ENCODE results near the gene ACYP1.

The ACYP1 gene

DNA sequence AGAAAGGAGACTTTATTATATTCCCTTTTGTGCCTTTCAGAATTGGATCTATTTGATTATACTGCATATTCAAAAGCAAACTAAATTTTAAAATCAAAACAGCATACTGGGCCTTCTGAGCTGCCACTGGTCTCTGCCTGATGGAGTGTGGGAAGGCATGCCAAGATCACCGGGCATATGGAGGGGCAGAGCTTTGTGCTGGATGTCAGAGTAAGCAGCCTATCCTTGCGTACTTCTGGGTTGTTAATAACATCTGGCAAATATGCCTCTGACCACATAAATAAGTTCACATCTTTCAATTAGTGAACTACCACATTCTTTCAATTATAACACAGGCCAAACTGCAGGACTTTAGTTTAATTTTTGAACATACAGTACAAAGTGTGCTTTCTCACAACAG is 30.9 kb downstream of the ACYP1 start:
- DNase-seq: no peak

DNA sequence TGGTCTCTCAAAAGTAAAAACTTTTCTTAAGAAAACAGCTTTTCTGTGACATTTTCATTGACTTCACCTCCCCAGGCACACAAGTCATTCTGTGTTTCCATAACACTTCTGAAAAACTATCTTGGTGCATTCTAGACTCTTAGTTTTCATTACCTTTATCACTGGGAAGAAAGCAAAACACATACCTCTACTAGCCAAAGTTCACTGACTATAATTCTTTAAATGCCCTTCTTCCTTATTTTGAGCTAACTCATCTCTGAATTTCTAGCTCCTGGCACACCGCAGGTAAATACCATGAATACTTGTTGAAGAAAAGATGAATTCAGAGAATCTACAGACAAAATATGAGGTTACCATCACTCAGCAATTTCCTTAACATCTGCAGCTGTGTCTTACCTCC is 33.7 kb downstream of the ACYP1 start:
- DNase-seq: no peak

DNA sequence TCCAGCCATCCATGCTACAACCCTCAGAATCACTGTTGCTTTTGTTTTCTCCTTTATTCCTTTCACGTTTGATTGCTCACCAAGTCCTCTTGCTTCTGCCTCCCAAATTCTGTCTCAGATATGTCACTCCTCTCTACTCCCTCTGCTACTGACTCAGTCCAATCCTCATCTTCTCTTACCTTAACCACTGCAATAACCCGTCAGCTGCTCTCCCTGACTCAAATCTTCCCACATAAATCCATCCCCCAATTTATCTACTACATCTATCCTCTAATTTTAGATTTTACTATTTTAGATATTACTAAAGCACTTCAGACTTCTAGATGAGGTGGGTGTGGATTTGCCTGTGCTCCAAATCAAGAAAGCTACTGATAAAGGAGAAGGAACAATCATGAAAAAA is 37.9 kb downstream of the ACYP1 start:
- DNase-seq: no peak

DNA sequence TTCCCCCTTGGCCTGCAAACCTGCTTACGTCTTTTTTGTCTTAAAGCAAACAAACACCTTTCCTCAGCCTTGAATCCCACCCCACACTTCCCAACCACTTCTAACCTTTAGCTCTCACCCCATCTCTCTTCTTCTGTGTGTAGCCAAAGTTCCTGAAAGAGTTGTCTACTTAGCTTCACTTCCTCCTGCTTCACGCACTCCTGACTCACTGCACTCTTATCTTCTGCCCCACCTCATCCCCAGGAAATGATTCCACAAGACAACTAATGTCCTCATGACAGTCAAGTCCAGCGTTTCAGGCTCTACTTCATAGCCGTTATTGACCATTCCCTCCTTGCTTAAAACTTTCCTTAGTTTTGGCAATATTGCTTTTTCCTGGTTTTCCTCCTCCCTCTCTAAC is 38.7 kb downstream of the ACYP1 start:
- no peak for DNase-seq

DNA sequence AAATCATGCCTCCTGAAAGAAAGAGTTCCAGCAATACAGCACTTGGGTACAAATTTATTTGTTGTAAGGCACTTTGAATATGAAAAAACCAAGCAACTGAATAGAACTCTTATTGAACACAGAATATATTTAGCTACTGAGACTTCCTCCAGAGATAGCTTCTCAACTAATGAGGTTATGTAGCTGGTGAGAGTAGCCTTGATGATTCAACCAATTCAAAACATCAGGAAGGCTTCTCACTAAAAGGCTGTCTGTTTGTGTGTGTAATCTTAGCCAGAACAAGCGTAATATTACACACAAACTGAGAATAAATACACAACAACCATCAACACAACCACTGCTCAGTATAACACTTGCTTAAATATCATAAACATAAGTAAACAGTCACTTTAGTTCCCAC is 40.7 kb downstream of the ACYP1 start:
- peak in 1 of 2 experiments; percentile 30 for DNase-seq

DNA sequence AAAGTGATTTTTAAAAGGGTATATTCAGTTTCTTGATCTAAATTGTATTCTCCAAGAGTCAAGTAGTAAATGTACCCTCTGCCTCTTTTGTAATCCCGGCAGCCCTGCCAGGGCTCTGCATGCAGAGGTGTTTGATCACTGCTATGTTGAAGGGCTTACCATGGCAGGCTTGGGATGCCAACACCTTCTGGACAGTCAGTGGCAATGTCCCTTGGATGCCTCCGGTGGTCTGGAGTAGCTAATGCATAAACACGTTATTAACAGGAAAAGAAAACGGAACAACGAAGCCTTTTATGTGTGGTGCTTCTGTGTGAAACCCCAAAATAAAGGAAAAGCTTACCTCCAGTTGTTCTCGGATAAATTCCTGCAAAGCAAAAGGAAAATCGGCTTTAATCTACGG is 41.2 kb downstream of the ACYP1 start:
- no peak for DNase-seq

DNA sequence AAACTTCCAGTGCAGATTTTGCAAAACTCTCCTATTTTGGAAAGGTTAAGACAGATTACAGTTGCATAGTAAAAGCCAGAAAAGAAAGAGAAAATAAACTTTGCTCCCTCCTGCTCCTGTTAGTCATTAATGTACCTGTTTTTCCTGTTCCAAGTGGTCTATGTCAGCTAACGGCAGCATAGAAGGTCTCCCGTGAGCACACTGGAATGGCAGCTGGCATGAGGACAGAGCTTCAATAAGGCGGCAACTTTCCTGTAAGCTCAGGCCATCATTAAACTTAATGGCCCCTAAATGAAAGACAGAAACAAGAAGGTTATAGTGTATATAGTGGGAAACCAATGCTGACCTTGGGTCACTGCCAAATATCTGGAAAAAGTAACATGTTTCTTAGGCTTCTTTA is 45.1 kb downstream of the ACYP1 start:
- no peak for DNase-seq

DNA sequence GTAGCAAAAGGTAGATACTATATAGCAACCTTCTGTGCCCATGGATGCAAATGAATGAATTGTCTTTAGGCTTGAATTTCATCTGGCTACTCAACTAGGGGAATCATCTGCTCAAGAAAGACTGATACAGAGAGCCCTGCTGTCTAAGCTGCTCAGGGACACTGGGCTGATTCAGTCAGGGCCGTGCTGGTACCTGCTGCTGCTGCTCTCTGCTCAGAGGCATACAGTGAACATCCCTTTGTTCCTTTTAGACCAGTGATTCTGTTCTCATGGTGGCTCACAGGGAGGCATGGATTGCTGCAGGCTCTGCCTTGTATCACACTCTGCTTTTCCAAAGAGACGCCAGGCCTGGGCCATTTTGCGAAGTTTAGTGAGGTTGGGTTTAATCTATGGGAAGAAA is 47.0 kb downstream of the ACYP1 start:
- DNase-seq: no peak

DNA sequence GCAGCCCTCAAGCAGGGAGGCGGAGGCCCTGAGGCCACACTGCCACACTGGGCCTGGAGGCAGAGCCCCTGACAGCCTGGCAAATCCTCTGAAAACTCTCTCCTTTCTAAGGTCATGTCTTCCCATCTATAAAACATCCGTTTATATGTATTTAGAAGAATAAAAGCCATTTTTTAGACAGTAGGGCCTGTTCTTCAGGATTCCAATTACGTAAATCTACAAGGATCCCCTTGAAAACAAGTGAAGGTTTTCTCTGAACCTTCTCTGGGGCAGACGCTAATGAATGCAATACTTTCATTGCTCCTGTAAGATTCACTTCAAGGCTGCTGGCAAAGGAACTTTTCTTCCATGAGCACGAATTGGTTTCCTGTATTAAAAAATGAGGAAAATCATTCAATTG is 48.3 kb downstream of the ACYP1 start:
- no peak for DNase-seq

DNA sequence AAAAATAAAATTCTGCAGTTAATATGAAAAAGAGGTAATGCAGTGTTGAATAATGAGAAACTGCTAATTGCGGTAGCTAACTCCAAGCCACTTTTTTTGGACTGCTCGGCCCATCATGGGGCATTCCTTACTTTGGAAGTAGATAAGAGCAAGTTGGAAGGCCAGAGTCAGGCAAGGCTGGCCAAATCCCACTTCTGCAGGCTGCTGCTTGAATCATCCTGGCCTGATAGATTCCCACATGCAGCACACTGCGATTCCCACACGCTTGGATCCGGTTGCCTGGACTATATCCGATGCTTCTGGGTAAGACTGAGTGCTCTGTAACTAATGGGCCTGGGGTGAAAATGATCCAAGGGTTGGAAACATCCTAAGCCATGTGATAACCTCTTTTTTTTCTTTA is 50.5 kb downstream of the ACYP1 start:
- no peak for DNase-seq

DNA sequence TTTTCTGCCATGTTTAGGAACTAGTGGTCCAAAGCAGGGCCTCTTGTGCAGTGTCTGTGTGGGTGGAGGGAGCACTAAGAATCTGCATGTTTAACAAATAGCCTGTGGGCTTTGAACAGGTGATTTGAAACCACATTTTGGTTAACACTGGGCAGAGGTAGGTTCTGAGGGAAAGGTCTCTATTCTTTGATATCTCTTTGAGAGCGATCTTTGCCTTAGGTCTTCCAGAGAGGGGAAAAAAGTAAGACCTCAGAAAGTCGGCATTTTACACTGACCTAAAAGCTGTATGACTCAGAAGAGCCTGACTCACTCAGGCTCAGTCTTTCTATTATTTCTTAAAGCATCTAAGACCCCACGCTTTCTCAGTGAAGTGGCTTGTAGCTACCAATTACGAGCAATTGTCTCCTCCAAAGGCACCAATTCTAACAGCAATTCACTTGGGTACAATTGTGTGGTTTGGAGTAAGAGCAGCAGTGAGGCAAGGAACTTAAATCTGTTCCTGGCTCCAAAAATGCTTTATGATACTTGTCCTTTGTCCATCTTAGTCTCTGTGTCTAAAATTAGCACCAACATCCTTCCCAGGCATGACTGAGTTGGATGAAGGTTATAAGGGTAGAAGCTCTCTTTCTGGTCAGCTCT is 52.3 kb downstream of the ACYP1 start:
- no peak for DNase-seq

DNA sequence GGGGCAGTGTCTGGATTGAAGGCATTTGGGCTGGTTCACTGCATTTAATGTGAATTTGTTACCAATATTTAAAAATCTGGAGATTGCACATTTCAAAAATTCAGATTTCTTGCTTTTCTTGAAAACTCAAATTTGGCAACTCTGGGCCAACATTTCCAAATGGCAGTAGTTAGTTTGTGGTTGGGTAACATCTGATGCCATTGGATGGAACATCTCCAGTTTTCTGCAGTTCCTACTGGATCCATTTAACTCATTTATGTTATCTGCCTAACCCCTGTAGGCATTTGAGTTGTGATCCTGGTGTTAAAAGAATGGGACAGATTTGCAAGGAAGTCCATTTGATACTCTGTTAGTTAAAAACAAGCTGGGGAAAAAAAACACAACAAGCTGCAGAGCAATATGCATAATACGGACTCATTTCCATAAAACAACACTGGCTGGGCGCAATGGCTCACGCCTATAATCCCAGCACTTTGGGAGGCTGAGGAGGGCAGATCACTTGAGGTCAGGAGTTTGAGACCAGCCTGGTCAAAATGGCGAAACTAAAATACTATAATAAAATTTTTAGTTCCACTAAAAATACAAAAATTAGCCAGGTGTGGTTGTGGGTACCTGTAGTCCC is 53.2 kb downstream of the ACYP1 start:
- no peak for DNase-seq

DNA sequence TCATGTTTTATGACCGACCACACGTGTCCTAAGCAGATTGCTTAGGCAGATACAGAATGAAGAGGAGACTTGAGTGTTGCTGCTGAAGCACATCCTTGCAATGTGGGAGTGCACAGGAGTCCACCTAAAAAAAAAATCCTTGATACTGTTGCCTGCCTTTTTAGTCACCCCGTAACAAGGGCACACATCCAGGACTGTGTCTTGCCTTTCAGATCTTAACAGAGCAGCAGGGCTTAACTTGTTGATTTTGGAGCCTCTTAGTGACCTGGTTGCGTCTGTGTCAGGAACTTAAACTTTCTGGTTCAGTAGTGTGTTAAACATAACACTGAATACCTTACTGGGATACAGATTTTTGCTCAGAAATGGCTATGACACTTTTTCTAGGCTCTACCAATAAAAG is 54.6 kb downstream of the ACYP1 start:
- DNase-seq: no peak

DNA sequence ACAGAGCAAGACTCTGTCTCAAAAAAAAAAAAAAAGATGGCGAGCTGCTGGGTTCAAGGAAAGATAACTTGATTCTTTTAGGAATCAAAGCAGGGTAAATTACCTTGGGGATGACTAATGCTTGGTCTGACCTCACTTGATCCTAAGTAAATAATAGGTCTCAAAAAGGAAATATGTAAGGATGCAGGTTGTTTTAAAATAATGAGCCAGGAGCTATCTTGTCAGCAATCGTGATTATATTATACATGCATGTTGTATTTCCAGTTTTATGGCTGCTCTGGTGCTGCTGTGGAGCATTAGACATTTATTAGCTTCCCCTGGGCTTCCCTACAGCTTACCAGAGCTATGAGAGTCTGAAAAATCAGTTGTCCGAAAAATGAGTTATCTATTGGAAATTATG is 58.5 kb downstream of the ACYP1 start:
- no peak for DNase-seq

DNA sequence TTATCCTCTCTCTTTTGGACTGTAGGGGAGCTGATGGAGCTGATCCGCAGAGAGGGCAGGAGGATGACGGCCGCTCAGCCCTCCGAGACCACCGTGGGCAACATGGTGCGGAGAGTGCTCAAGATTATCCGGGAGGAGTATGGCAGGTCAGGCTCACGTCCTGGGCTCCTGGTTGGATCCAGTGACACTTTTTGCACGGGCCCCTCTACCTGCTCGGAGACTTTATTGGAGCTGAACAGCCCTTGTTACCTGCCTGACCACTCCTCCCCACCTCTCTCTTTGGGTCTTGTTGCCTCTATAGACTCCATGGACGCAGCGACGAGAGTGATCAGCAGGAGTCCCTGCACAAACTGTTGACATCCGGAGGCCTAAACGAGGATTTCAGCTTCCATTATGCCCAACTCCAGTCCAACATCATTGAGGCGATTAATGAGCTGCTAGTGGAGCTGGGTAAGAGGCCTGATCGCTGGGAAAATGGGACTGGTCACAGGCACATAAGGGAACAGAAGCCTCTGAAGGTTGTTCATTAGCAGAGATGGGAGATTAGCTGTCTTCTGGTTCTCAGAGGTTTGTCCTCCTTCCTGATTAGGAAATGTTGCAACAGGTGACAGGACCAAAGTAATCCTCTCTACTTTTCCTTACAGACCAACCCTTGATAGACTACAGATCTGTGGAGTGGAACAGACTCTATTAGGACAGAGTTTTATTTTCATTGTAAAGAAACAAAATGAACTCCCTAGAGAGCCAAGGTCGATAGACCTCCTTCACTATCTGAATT is 60.4 kb downstream of the ACYP1 start:
- no peak for DNase-seq

Measured in NCI-H1930 (cell line).